Thoracic aorta (tissue), 2 donors: ENCODE results near the gene TNNI3K. TPM values are rescaled to one million over a fixed set of nuclear protein-coding genes. Genes with fewer than 3 reads are reported as not detected.

Source experiments
- ATAC-seq: fragments of 150-250 bp; one replicate; pipeline ENCODE4 v1.8.0; 2017; ENCODE audit warnings: low read depth; ENCODE audit not compliant: insufficient number of reproducible peaks, low FRiP score
- DNase-seq: peaks from one replicate; pipeline ENCODE4 v3.0.0-alpha.2; 2020; ENCODE audit warnings: low spot score
- H3K27ac ChIP-seq, 2 donors: fragments of 200-600 bp; sonication (generic); 1 replicate in 1 of 2; 2 replicates in 1 of 2; pipeline ENCODE4 v1.5.1; 2016; ENCODE audit warnings: mild to moderate bottlenecking in 2 of 2, moderate library complexity in 2 of 2
- H3K27me3 ChIP-seq: fragments of 200-600 bp; sonication (generic); replicated peaks from 2 replicates; pipeline ENCODE4 v1.6.0; 2016; ENCODE audit warnings: mild to moderate bottlenecking; ENCODE audit not compliant: insufficient read depth
- H3K36me3 ChIP-seq: fragments of 200-600 bp; sonication (generic); one replicate; pipeline ENCODE4 v1.5.1; 2016
- H3K4me1 ChIP-seq, 2 donors: fragments of 200-600 bp; sonication (generic); 1 replicate in 1 of 2; 2 replicates in 1 of 2; pipeline versions ENCODE4 v1.5.1 to v1.6.0; 2016; ENCODE audit warnings: low read depth in 2 of 2, mild to moderate bottlenecking in 1 of 2; ENCODE audit not compliant: control insufficient read depth in 1 of 2
- H3K4me3 ChIP-seq: fragments of 200-600 bp; sonication (generic); 2 replicates; pipeline ENCODE4 v1.5.1; 2016; ENCODE audit warnings: mild to moderate bottlenecking
- H3K9me3 ChIP-seq: fragments of 200-600 bp; sonication (generic); 2 replicates; pipeline ENCODE4 v1.5.1; 2016
- total RNA-seq, 2 donors: library from RNA; depleted of rRNA; stranded (reverse); fragments of >200 nt; gene quantifications; one replicate each; pipeline versions ENCODE4 v1.1.0 to v1.2.3, GENCODE V29; 2016
- TF ChIP-seq, protein P1 (sequence below): fragments of 200-600 bp; sonication (generic); IDR thresholded peaks from one replicate; pipeline ENCODE4 v1.5.1; 2019; ENCODE audit warnings: antibody characterized with exemption

TNNI3K gene
- total RNA-seq, 2 donors from 2014 or later = 6.6 to 9.7 TPM

DNA sequence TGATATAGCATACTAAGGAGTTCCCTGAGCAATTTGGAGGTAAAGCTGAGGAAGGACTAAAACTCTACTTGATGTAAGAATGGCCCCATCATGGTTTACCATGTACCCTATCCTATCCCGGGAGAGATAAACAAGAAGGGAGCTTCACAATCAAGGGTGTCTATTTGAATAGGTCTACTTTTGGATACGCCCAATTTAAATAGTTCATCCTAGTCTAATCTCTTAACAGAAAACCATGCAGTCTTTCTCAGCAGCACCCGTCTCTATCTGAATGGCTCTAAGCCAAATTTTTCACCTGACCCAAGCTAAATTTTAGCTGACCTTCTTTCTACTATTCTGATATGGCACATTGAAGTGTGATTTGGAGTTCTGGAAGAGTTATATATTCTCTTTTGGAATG, 122.0 kb downstream of the TNNI3K start:
- H3K9me3 ChIP-seq = no peaks in the 10 kb centered on the region
- H3K4me3 ChIP-seq = no peak overlapping the region
- no peak overlapping the region for H3K27ac ChIP-seq
- no peaks in the 10 kb centered on the region for H3K27me3 ChIP-seq
- H3K4me1 ChIP-seq = no peaks in the 10 kb centered on the region
- TF ChIP-seq, protein P1, sequence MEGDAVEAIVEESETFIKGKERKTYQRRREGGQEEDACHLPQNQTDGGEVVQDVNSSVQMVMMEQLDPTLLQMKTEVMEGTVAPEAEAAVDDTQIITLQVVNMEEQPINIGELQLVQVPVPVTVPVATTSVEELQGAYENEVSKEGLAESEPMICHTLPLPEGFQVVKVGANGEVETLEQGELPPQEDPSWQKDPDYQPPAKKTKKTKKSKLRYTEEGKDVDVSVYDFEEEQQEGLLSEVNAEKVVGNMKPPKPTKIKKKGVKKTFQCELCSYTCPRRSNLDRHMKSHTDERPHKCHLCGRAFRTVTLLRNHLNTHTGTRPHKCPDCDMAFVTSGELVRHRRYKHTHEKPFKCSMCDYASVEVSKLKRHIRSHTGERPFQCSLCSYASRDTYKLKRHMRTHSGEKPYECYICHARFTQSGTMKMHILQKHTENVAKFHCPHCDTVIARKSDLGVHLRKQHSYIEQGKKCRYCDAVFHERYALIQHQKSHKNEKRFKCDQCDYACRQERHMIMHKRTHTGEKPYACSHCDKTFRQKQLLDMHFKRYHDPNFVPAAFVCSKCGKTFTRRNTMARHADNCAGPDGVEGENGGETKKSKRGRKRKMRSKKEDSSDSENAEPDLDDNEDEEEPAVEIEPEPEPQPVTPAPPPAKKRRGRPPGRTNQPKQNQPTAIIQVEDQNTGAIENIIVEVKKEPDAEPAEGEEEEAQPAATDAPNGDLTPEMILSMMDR = no peak
- DNase-seq (no peak), ATAC-seq (no peak)
- H3K36me3 ChIP-seq = no peaks in the 10 kb centered on the region

DNA sequence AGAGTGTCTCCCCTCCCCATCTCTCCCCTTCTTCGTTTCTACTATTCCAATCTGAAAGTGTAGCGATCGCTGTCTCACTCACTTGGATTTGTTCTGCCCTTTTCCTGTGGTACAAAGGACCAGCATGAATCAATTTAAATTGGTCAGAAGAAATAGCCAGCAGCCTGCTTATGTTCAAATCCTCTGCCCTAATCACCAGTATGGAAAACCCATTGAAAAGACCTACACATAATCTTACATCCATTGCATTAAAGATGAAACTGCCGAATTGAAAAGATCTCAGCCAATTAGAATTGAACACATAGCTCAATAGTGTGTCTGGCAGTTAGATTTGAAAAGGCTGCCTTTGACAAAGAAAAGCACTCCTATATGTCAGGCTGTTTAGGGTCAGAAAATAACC, 122.6 kb downstream of the TNNI3K start:
- Histone ChIP-seq H3K4me3 (no peak overlapping the region), H3K27me3 (no peaks in the 10 kb centered on the region), H3K36me3 (no peaks in the 10 kb centered on the region), H3K9me3 (no peaks in the 10 kb centered on the region), H3K4me1 (no peaks in the 10 kb centered on the region), H3K27ac (no peak overlapping the region)
- ATAC-seq = no peak
- TF ChIP-seq, protein P1 = no peak
- no peak for DNase-seq

DNA sequence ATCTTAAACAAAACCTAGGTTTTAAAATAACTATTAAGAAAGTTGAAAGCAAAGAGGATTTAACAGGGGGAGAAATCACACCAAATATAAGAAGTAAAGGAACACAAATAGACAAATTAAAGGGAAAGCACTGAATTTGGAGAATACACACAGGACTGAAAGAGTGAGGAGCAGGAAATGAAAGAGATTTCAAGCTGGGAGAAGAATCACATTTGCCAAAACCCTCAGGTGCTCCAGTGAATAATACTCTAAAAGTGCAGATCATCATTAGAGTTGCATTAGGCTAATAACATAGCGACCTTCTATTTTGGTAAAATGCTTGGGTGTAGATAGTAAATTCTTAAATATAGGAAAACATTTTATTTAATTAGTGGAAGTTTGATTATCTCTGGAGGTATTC, 127.5 kb downstream of the TNNI3K start:
- ATAC-seq (no peak), DNase-seq (no peak)
- Histone ChIP-seq H3K4me1 (no peaks in the 10 kb centered on the region), H3K4me3 (no peak overlapping the region), H3K9me3 (no peaks in the 10 kb centered on the region), H3K27ac (no peak overlapping the region), H3K27me3 (no peaks in the 10 kb centered on the region), H3K36me3 (no peaks in the 10 kb centered on the region)
- TF ChIP-seq, protein P1 = no peak

DNA sequence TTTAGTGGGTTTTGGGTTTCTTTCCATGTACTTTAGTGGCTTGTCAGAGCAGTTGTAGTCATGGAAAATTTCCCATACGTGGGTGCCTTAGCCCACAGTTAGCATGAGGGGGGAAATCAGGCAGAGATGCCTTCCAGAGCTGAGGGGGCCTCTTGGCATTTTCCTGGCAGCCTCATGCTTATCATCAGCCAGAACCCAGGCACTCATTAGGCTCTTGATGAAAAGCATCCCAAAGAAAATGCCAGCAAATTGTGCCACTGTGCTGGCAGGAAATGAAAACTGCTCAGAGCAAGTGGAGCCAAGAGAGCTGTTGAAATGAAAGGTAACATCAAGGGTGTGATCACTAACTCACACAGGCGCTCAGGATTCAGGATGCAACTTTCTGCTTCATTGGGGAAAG, 128.0 kb downstream of the TNNI3K start:
- Histone ChIP-seq H3K36me3 (no peaks in the 10 kb centered on the region), H3K9me3 (no peaks in the 10 kb centered on the region), H3K4me3 (no peak overlapping the region), H3K27me3 (no peaks in the 10 kb centered on the region), H3K4me1 (no peaks in the 10 kb centered on the region), H3K27ac (no peak overlapping the region)
- TF ChIP-seq, protein P1 = no peak
- no peak for DNase-seq
- ATAC-seq = no peak

DNA sequence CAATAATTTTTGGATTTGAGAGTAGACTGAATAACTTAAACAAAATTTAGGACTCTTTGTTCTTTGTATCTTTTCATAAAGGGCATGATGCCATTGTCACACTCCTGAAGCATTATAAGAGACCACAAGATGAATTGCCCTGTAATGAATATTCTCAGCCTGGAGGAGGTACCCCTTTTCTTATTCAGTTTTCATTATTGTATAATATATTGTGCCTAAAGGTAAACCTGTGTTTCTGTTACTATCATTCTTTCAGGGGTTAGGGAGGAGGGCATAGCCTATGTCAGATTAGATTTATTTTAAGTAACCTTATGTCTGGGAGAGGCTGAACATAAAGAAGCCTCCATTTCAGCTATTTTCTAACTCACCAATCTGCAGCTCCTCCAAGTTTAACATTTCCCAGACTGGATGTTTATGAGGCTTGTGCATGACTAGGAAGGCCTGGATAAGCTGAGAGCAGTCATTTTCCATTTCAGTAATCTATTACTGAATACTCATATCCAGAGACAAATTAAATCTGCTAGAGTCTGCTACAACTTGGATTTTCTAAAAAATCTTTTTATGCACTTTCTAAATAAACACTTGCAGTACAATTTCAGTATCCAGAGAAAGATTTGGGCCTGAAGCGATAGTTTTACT, 132.1 kb downstream of the TNNI3K start:
- ATAC-seq (no peak), DNase-seq (no peak)
- Histone ChIP-seq H3K27me3 (no peaks in the 10 kb centered on the region), H3K9me3 (no peaks in the 10 kb centered on the region), H3K36me3 (no peaks in the 10 kb centered on the region), H3K27ac (no peak overlapping the region), H3K4me3 (no peak overlapping the region), H3K4me1 (no peaks in the 10 kb centered on the region)
- TF ChIP-seq, protein P1 = no peak
